OCI-LY1 (cell line): Measurements from ENCODE around the gene RNF144B.

Experiments
- H2AFZ ChIP-seq: fragments of 200-600 bp; sonication (generic), shearing (Covaris generic); 2 replicates; pipeline ENCODE4 v1.6.0; 2014; ENCODE audit warnings: antibody characterized with exemption, mild to moderate bottlenecking, low read length
- H3F3A ChIP-seq: fragments of 200-600 bp; sonication (generic), shearing (Covaris generic); 2 replicates; pipeline ENCODE4 v1.6.0; 2014; ENCODE audit warnings: mild to moderate bottlenecking, antibody characterized with exemption, low read length, moderate library complexity; ENCODE audit not compliant: insufficient read depth
- H3K27ac ChIP-seq: fragments of 200-600 bp; sonication (generic); 2 replicates; pipeline ENCODE4 v1.5.1; 2014; ENCODE audit warnings: low read length, mixed run types, mild to moderate bottlenecking, low read depth; ENCODE audit not compliant: poor library complexity, severe bottlenecking
- H3K27me3 ChIP-seq: fragments of 200-600 bp; sonication (generic); 2 replicates; pipeline ENCODE4 v1.6.0; 2014; ENCODE audit warnings: antibody characterized with exemption, mild to moderate bottlenecking, low read length, moderate library complexity; ENCODE audit not compliant: insufficient read depth
- H3K36me3 ChIP-seq: fragments of 200-600 bp; sonication (generic); 2 replicates; pipeline ENCODE4 v1.6.1; 2014; ENCODE audit warnings: mild to moderate bottlenecking, antibody characterized with exemption, low read length, moderate library complexity, mixed read lengths; ENCODE audit not compliant: insufficient read depth
- H3K4me1 ChIP-seq: fragments of 200-600 bp; sonication (generic); 2 replicates; pipeline ENCODE4 v1.5.1; 2014; ENCODE audit warnings: mild to moderate bottlenecking, low read length, moderate library complexity; ENCODE audit not compliant: insufficient read depth, severe bottlenecking
- H3K4me2 ChIP-seq: fragments of 200-600 bp; sonication (generic), shearing (Covaris generic); 2 replicates; pipeline ENCODE4 v1.6.1; 2014; ENCODE audit warnings: low read length
- H3K4me3 ChIP-seq: fragments of 200-600 bp; sonication (generic); 2 replicates; pipeline ENCODE4 v1.5.1; 2014; ENCODE audit warnings: low read length, low read depth, mild to moderate bottlenecking, mixed read lengths; ENCODE audit not compliant: poor library complexity, severe bottlenecking
- H3K79me2 ChIP-seq: fragments of 200-600 bp; shearing (Covaris generic); 2 replicates; pipeline ENCODE4 v1.6.1; 2016; ENCODE audit warnings: mixed run types, low read length, mixed read lengths; ENCODE audit not compliant: insufficient read depth
- H3K9ac ChIP-seq: fragments of 200-600 bp; sonication (generic), shearing (Covaris generic); 2 replicates; pipeline ENCODE4 v1.6.1; 2014; ENCODE audit warnings: mild to moderate bottlenecking, low read length, mixed read lengths
- H3K9me2 ChIP-seq: fragments of 200-600 bp; sonication (generic), shearing (Covaris generic); 2 replicates; pipeline ENCODE4 v1.6.1; 2014; ENCODE audit warnings: low read depth, mild to moderate bottlenecking, low read length, mixed read lengths
- H3K9me3 ChIP-seq: fragments of 200-600 bp; shearing (Covaris generic); 2 replicates; pipeline ENCODE4 v1.6.1; 2014; ENCODE audit warnings: low read length, mixed read lengths
- H4K20me1 ChIP-seq: fragments of 200-600 bp; sonication (generic), shearing (Covaris generic); 2 replicates; pipeline ENCODE4 v1.6.0; 2016; ENCODE audit warnings: mild to moderate bottlenecking, low read length; ENCODE audit not compliant: insufficient read depth
- EZH2 ChIP-seq: fragments of 200-600 bp; sonication (generic), shearing (Covaris generic); IDR thresholded peaks from 2 replicates; pipeline ENCODE4 v1.8.0; 2017; ENCODE audit warnings: borderline replicate concordance, mixed run types, mild to moderate bottlenecking, antibody characterized with exemption, low read length, moderate library complexity, mixed read lengths
- TF ChIP-seq, protein P1 (sequence below): fragments of 200-600 bp; sonication (generic), shearing (Covaris generic); IDR thresholded peaks from 2 replicates; pipeline ENCODE4 v1.5.1; 2017; ENCODE audit warnings: mild to moderate bottlenecking, antibody characterized with exemption, low read length, moderate library complexity, mixed read lengths

Gene RNF144B

GRCh38 chr6:18485660-18486435 is 98.7 kb downstream of the RNF144B start:
- H3K9me2 ChIP-seq, result no peaks in the 10 kb centered on the region
- H3F3A ChIP-seq, result no peaks in the 10 kb centered on the region
- no peak overlapping the region for H3K9ac ChIP-seq
- no peaks in the 10 kb centered on the region for H3K36me3 ChIP-seq
- no peaks in the 10 kb centered on the region for H3K9me3 ChIP-seq
- H3K4me2 ChIP-seq, result no peak overlapping the region
- H4K20me1 ChIP-seq, result no peaks in the 10 kb centered on the region
- no peaks in the 10 kb centered on the region for H3K4me1 ChIP-seq
- TF ChIP-seq, protein P1, sequence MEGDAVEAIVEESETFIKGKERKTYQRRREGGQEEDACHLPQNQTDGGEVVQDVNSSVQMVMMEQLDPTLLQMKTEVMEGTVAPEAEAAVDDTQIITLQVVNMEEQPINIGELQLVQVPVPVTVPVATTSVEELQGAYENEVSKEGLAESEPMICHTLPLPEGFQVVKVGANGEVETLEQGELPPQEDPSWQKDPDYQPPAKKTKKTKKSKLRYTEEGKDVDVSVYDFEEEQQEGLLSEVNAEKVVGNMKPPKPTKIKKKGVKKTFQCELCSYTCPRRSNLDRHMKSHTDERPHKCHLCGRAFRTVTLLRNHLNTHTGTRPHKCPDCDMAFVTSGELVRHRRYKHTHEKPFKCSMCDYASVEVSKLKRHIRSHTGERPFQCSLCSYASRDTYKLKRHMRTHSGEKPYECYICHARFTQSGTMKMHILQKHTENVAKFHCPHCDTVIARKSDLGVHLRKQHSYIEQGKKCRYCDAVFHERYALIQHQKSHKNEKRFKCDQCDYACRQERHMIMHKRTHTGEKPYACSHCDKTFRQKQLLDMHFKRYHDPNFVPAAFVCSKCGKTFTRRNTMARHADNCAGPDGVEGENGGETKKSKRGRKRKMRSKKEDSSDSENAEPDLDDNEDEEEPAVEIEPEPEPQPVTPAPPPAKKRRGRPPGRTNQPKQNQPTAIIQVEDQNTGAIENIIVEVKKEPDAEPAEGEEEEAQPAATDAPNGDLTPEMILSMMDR, result no peak
- TF ChIP-seq EZH2, result no peak
- no peak overlapping the region for H2AFZ ChIP-seq
- no peaks in the 10 kb centered on the region for H3K79me2 ChIP-seq
- H3K27ac ChIP-seq, result no peak overlapping the region
- H3K4me3 ChIP-seq, result no peak overlapping the region
- H3K27me3 ChIP-seq, result no peaks in the 10 kb centered on the region

GRCh38 chr6:18488004-18488403 is 100.9 kb downstream of the RNF144B start:
- no peaks in the 10 kb centered on the region for H3K36me3 ChIP-seq
- TF ChIP-seq EZH2, result no peak
- TF ChIP-seq, protein P1, result no peak
- no peaks in the 10 kb centered on the region for H4K20me1 ChIP-seq
- H3K4me2 ChIP-seq, result no peak overlapping the region
- H2AFZ ChIP-seq, result no peak overlapping the region
- no peaks in the 10 kb centered on the region for H3K27me3 ChIP-seq
- H3K9me3 ChIP-seq, result no peaks in the 10 kb centered on the region
- peaks cover 8% of the 10 kb centered on the region for H3K4me1 ChIP-seq
- no peaks in the 10 kb centered on the region for H3K9me2 ChIP-seq
- H3K27ac ChIP-seq, result no peak overlapping the region
- no peak overlapping the region for H3K9ac ChIP-seq
- no peaks in the 10 kb centered on the region for H3F3A ChIP-seq
- no peak overlapping the region for H3K4me3 ChIP-seq
- no peaks in the 10 kb centered on the region for H3K79me2 ChIP-seq

- TF ChIP-seq, protein P1, result no peak
- no peak for TF ChIP-seq EZH2
- no peak overlapping the region for H3K4me3 ChIP-seq
- H3F3A ChIP-seq, result no peaks in the 10 kb centered on the region
- no peaks in the 10 kb centered on the region for H3K9me3 ChIP-seq
- no peaks in the 10 kb centered on the region for H3K79me2 ChIP-seq
- no peaks in the 10 kb centered on the region for H4K20me1 ChIP-seq
- no peak overlapping the region for H3K4me2 ChIP-seq
- no peak overlapping the region for H2AFZ ChIP-seq
- H3K9me2 ChIP-seq, result no peaks in the 10 kb centered on the region
- peaks cover 8% of the 10 kb centered on the region for H3K4me1 ChIP-seq
- H3K27me3 ChIP-seq, result no peaks in the 10 kb centered on the region
- no peak overlapping the region for H3K27ac ChIP-seq
- H3K36me3 ChIP-seq, result no peaks in the 10 kb centered on the region
- no peak overlapping the region for H3K9ac ChIP-seq
These were observed 101.5 kb downstream of the RNF144B start for GRCh38 chr6:18488526-18489270.
